Breast epithelium (tissue), 3 donors: ENCODE data around the gene FAU.

Experiments
- CTCF ChIP-seq, 3 donors: fragments of 450-650 bp; IDR thresholded peaks; one replicate each; pipeline ENCODE4 v1.5.1; 2016 to 2017; ENCODE audit warnings: antibody characterized with exemption in 3 of 3, mild to moderate bottlenecking in 3 of 3, moderate library complexity in 3 of 3
- POLR2AphosphoS5 ChIP-seq, 3 donors: sonication (generic); formaldehyde crosslinking; IDR thresholded peaks; one replicate each; pipeline ENCODE4 v1.6.1; 2017; ENCODE audit warnings: antibody characterized with exemption in 3 of 3

DNA sequence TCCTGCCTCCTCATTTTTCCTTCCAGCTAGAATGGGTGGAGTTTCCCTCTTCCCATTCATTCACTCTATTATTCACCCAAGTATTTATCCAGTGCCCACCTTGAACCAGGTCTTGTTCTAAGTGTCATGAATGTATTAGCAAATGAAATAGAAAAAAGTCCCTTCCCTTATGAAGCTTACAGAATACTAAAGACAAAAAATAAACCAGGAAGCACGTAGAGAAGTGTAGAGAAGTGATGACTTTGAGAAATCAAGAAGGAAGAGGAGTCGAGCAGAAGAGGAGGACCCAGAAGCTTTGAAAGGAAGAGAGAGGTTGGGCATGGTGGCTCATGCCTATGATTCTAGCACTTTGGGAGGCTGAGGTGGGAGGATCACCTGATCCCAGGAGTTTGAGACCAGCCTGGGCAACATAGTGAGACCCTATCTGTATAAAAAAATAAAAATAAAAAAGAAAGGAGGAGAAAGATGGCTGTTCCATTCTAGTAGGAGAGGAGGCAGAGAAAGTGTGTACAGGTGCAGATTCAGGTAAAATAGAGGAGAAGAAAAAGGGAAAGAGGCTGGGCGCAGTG is 29.5 kb upstream of the FAU start:
- TF ChIP-seq CTCF (IDR thresholded peaks at IDR 0.05) (no peak), POLR2AphosphoS5 (IDR thresholded peaks at IDR 0.05) (no peak)
